ENCODE data around the gene EEF2K. TPM values are rescaled to one million over a fixed set of nuclear protein-coding genes. Genes with fewer than 3 reads are reported as not detected.

Gene EEF2K
- total and polyA plus RNA-seq, 2 of the 13 experiments (the other 11 are each of a cell fraction or from before 2014, with no cell fraction given), result 22.0 to 23.8 TPM

GRCh38 chr16:22195695-22196558, 10.2 kb upstream of the EEF2K start:
- H3K27ac ChIP-seq (ENCODE audit: extremely low read length, insufficient read depth, low read length), result peak overlapping the region; percentile 30
- FAIRE-seq (peak; percentile 60), DNase-seq (ENCODE audit: low spot score) (peak; percentile 92), ATAC-seq (peak; percentile 21)
- no TSS peak for BruUV-seq (replicated peaks)
- no peaks in the 10 kb centered on the region for H4K20me1 ChIP-seq (ENCODE audit: insufficient read depth, low read length)
- peaks cover 78% of the 10 kb centered on the region for H3K4me1 ChIP-seq (ENCODE audit: insufficient read depth, low read length)
- ChIA-PET CTCF (ENCODE audit: low intra/inter-chr PET ratio, low total read pairs) (interaction anchor here (1.3 to 2.5 kb wide), 4 partner anchors 10 to 105 kb away, joined by 3 to 20 read pairs (median 5); partner anchors contain the start of gene POLR3E), POLR2A (interaction anchor here (0.8 to 0.9 kb wide), 2 partner anchors 10 to 102 kb away, joined by 4 to 5 read pairs; partner anchors contain the start of genes EEF2K and POLR3E)
- peak overlapping the region; percentile 88 for H3K4me2 ChIP-seq (ENCODE audit: low read depth, low read length)
- peak overlapping the region; percentile 78 to 81 (median 80) for H3K4me3 ChIP-seq (replicated peaks in 1 of 3; ENCODE audit: insufficient read depth in 1 of 3, low read depth in 2 of 3, low read length in 3 of 3)
- WGBS (ENCODE audit: low lambda C conversion rate), result under 1% methylated on average over 39 of the region's 39 CpGs
- in situ Hi-C loops (cut with HindIII; ENCODE audit: extremely low pct_ligation_motif_present, low pct_unique_long_range_greater_than_20kb), result loop anchor here (5.0 kb wide), 1 partner anchor 101 kb away; the partner anchor contains the start of gene POLR3E
- no peaks in the 10 kb centered on the region for H3K79me2 ChIP-seq (ENCODE audit: insufficient read depth, low read length)
- H3K9ac ChIP-seq (ENCODE audit: insufficient read depth, low read depth, low read length), result peak overlapping the region; percentile 68
- no peaks in the 10 kb centered on the region; a peak in 1 of 5 replicates for H3K36me3 ChIP-seq (replicated peaks in 1 of 2; ENCODE audit: control insufficient read depth in 1 of 2, insufficient read depth in 2 of 2, low read length in 2 of 2)
- no peaks in the 10 kb centered on the region for H3K9me3 ChIP-seq (ENCODE audit: low read length)
- intact Hi-C loops (cut with micrococcal nuclease; ENCODE audit: unreplicated experiment), result loop anchor here (1.0 to 5.0 kb wide), 2 partner anchors 101 to 176 kb away; partner anchors contain the start of genes CDR2 and POLR3E
- no peaks in the 10 kb centered on the region; a peak in 2 of 5 replicates for H3K27me3 ChIP-seq (ENCODE audit: control insufficient read depth in 1 of 2, insufficient read depth in 2 of 2, low read length in 2 of 2)
- peak overlapping the region; percentile 93 for H2AFZ ChIP-seq (ENCODE audit: low read length)
- TF ChIP-seq ZNF749 (CRISPR knock-in tag; IDR thresholded peaks at IDR 0.05; ENCODE audit: borderline replicate concordance) (peak; percentile 81; the same call in 1 of the 2 replicates), ZBTB3 (CRISPR knock-in tag; IDR thresholded peaks at IDR 0.05; ENCODE audit: borderline replicate concordance, low read depth) (no peak), PAF1 (CRISPR knock-in tag; IDR thresholded peaks at IDR 0.05) (0 out of 2 replicates have a peak, but pooled peaks have one; percentile 48), DZIP1 (CRISPR knock-in tag; IDR thresholded peaks at IDR 0.05) (no peak), ATF1 (CRISPR knock-in tag; IDR thresholded peaks at IDR 0.05) (no peak), ELF4 (CRISPR knock-in tag; IDR thresholded peaks at IDR 0.05; ENCODE audit: borderline replicate concordance) (peak; percentile 79; the same call in 1 of the 2 replicates), CERS6 (CRISPR knock-in tag; IDR thresholded peaks at IDR 0.05) (no peak), CENPBD1 (CRISPR knock-in tag; IDR thresholded peaks at IDR 0.05; ENCODE audit: borderline replicate concordance, low read depth) (no peak; the same call in 1 of the 2 replicates), DBP (CRISPR knock-in tag; IDR thresholded peaks at IDR 0.05; ENCODE audit: not compliant biosample characterization) (no peak), SP4 (CRISPR knock-in tag; IDR thresholded peaks at IDR 0.05) (peak; percentile 78), CCDC6 (CRISPR knock-in tag; IDR thresholded peaks at IDR 0.05) (peak; percentile 99), CEBPG (CRISPR knock-in tag; IDR thresholded peaks at IDR 0.05) (peak; percentile 2; the same call in 1 of the 2 replicates), ZNF296 (CRISPR knock-in tag; conservative IDR thresholded peaks at IDR 0.05) (no peak), KDM3A (CRISPR knock-in tag; IDR thresholded peaks at IDR 0.05; ENCODE audit: low read depth) (peak; percentile 87; the same call in 1 of the 2 replicates), SIN3B (IDR thresholded peaks at IDR 0.05; ENCODE audit: low read length) (peak; percentile 67; the same call in 1 of the 2 replicates), TCF7L2 (IDR thresholded peaks at IDR 0.05; ENCODE audit: low read depth, low read length) (no peak), CHD4 (IDR thresholded peaks at IDR 0.05; ENCODE audit: borderline replicate concordance, low read length) (peak; percentile 96), DRAP1 (CRISPR knock-in tag; IDR thresholded peaks at IDR 0.05) (peak; percentile 86)

Data from HepG2 (cell line).